DMS 273 (cell line): Measurements from ENCODE around the gene KLHDC10.
"Not testable (repeated sequence)": the region's sequence is repeated elsewhere in the genome, so short reads cannot be mapped to it uniquely, and the experiment has no call there.

ENCODE experiments used
- DNase-seq: peaks from one replicate; lab custom pipeline; 2025; ENCODE audit not compliant: unreplicated experiment; lab: John Stamatoyannopoulos, UW

The KLHDC10 gene

GRCh38 chr7:130069978-130070860 is at the start of gene KLHDC10:
Gene KLHDC10 (plus strand): TSS chr7:130070534. CDS start chr7:130070644, 110 bp downstream.
- DNase-seq, result peak; percentile 100

- no peak for DNase-seq
These were observed 49.1 kb upstream of the KLHDC10 start for GRCh38 chr7:130021105-130021834.

GRCh38 chr7:130022115-130022514 is 48.2 kb upstream of the KLHDC10 start:
- DNase-seq, result no peak

GRCh38 chr7:130022623-130023175 is 47.6 kb upstream of the KLHDC10 start:
- DNase-seq, result no peak

- no peak for DNase-seq
These were observed 45.9 kb upstream of the KLHDC10 start for GRCh38 chr7:130024390-130024789.

GRCh38 chr7:130032698-130033097 is 37.6 kb upstream of the KLHDC10 start:
- no peak for DNase-seq

- peak; percentile 39 for DNase-seq
These were observed 32.6 kb upstream of the KLHDC10 start for GRCh38 chr7:130037703-130038102.

GRCh38 chr7:130040576-130040975 is 29.8 kb upstream of the KLHDC10 start:
- DNase-seq, result no peak

- DNase-seq, result no peak
These were observed 22.5 kb upstream of the KLHDC10 start for GRCh38 chr7:130047831-130048230.

- DNase-seq, result no peak
These were observed 21.4 kb upstream of the KLHDC10 start for GRCh38 chr7:130048906-130049305.

- not testable (repeated sequence) for DNase-seq
These were observed 18.1 kb upstream of the KLHDC10 start for GRCh38 chr7:130052250-130052649.

GRCh38 chr7:130055198-130055597 is 15.1 kb upstream of the KLHDC10 start:
- not testable (repeated sequence) for DNase-seq

- no peak for DNase-seq
These were observed 8.1 kb upstream of the KLHDC10 start for GRCh38 chr7:130062246-130062645.

GRCh38 chr7:130063036-130063435 is 7.3 kb upstream of the KLHDC10 start:
- peak; percentile 91 for DNase-seq

GRCh38 chr7:130064580-130064926 is 5.8 kb upstream of the KLHDC10 start:
- DNase-seq, result not testable (repeated sequence)

GRCh38 chr7:130065500-130066152 is 4.7 kb upstream of the KLHDC10 start:
- DNase-seq, result no peak

GRCh38 chr7:130069179-130069977 is 956 bp upstream of the KLHDC10 start:
- DNase-seq, result no peak

- peak; percentile 58 for DNase-seq
These were observed 708 bp downstream of the KLHDC10 start for GRCh38 chr7:130070861-130071622.

- DNase-seq, result peak; percentile 95
These were observed 1.6 kb downstream of the KLHDC10 start for GRCh38 chr7:130071701-130072622.
